Heart left ventricle (tissue), 16 donors: ENCODE results near the gene CXCL14. TPM values are rescaled to one million over a fixed set of nuclear protein-coding genes. Genes with fewer than 3 reads are reported as not detected.

Experiments used
- ATAC-seq, 4 donors: fragments of 200-7000 bp; cut with Tn5 transposase; one replicate each; pipeline ENCODE4 v1.9.1; 2020 to 2022; ENCODE audit warnings: moderate library complexity in 4 of 4, mild to moderate bottlenecking in 3 of 4, moderate number of reproducible peaks in 1 of 4
- DNase-seq, 5 donors: peaks; one replicate each; pipeline ENCODE4 v3.0.0-alpha.2; 2020
- H3K27ac ChIP-seq, 12 donors: fragments of 200-600 bp; sonication (generic) in 4 of 12; one replicate each; pipeline versions ENCODE4 v1.5.0 to v1.8.0; 2016 to 2022; ENCODE audit warnings: mild to moderate bottlenecking in 2 of 12
- H3K27me3 ChIP-seq, 9 donors: fragments of 200-600 bp; sonication (generic) in 2 of 9; one replicate each; pipeline versions ENCODE4 v1.5.1 to v1.8.0; 2016 to 2022; ENCODE audit warnings: mild to moderate bottlenecking in 3 of 9
- H3K36me3 ChIP-seq, 9 donors: fragments of 200-600 bp; sonication (generic) in 2 of 9; one replicate each; pipeline versions ENCODE4 v1.5.0 to v1.8.0; 2018 to 2022; ENCODE audit warnings: mild to moderate bottlenecking in 2 of 9
- H3K4me1 ChIP-seq, 12 donors: fragments of 200-600 bp; sonication (generic) in 4 of 12; one replicate each; pipeline versions ENCODE4 v1.5.0 to v1.8.0; 2016 to 2022; ENCODE audit warnings: mild to moderate bottlenecking in 3 of 12
- H3K4me3 ChIP-seq, 12 donors: fragments of 200-600 bp; sonication (generic) in 4 of 12; one replicate each; pipeline versions ENCODE4 v1.5.0 to v1.8.0; 2017 to 2022; ENCODE audit warnings: mild to moderate bottlenecking in 9 of 12, moderate library complexity in 4 of 12
- H3K9me3 ChIP-seq, 12 donors: fragments of 200-600 bp; sonication (generic) in 4 of 12; one replicate each; pipeline versions ENCODE4 v1.5.0 to v1.8.0; 2016 to 2022; ENCODE audit warnings: mild to moderate bottlenecking in 1 of 12
- POLR2A ChIP-seq, 2 donors: fragments of 450-650 bp; IDR thresholded peaks; one replicate each; pipeline ENCODE4 v1.6.1; 2017; ENCODE audit warnings: antibody characterized with exemption in 2 of 2, mild to moderate bottlenecking in 2 of 2, moderate library complexity in 2 of 2
- WGBS, 4 donors: extraction: QIAGEN DNeasy Blood & Tissue Kit in 2 of 4; methylation state at CpG; one replicate each; pipeline versions ENCODE4 v1.1.5 to v1.1.7; 2013 to 2018; 5-methylcytosine and 5-hydroxymethylcytosine counted together
- intact Hi-C, 10 donors: fragments of 100-400 bp; cut with DNase I; formaldehyde crosslinking; loops; one replicate each; pipeline versions ENCODE4 v1.11.1 to v1.14.2; 2022
- polyA plus RNA-seq, 2 donors: library from polyadenylated mRNA; stranded (reverse); fragments of 200-250 nt; gene quantifications; one replicate each; pipeline ENCODE4 v1.2.3, GENCODE V29; 2013
- total RNA-seq, 9 donors: library from RNA; depleted of rRNA in 2 of 9; stranded (reverse); fragments of >200 nt in 2 of 9; fragmentation: NEBNext Ultra II Directional in 3 of 9; extraction: Animal tissue kit (Norgen Biotek cat#: 25700) in 3 of 9; gene quantifications; one replicate each; pipeline versions ENCODE4 v1.1.0 to v1.2.4, GENCODE V29; 2016 to 2023
- TF ChIP-seq, protein P1 (sequence below), 12 donors: fragments of 200-600 bp; sonication (generic) in 4 of 12; IDR thresholded peaks; one replicate each; pipeline versions ENCODE4 v1.5.0 to v1.8.0; 2018 to 2022; ENCODE audit warnings: antibody characterized with exemption in 12 of 12, mild to moderate bottlenecking in 5 of 12
- donor health status: ischemic (EF 13 %, LVEDD 7.1; RV severe dilation, severe dysfunction).
- donor health status: healthy with polysubstance abuse.
- donor health status: DM: no; HTN: yes; CAD: no.
- donor health status: DM: no; HTN: no; CAD: no.
- donor health status: ischemic (EF 25% LVEDD 6.9; RV normal size, moderate dysfunction).
- donor health status: ischemic (EF 25% LVEDD 5.7; RV mildly dilated, moderate dysfunction).
- donor health status: healthy.
- donor health status: DM: yes; HTN: yes; CAD: no.
- donor health status: ischemic (EF 35%, LVEDD 5.7; RV mildly dilated, moderate dysfunction).
- donor health status: nonischemic (EF 11% LVEDD 7.7; RV severe dilation, severe dysfunction).
- donor health status: DM: yes; HTN: yes; CAD: no.
- donor health status: PGD.
- donor health status: ischemic (EF 29% LVEDD 5.4; RV normal size, mild dysfunction).
- donor health status: nonischemic (EF 23%, LVEDD 6.1; RV moderate dilation, normal function).

Gene CXCL14
- total and polyA plus RNA-seq, 11 donors: 0.22 to 31.8 (median 0.69) TPM

DNA sequence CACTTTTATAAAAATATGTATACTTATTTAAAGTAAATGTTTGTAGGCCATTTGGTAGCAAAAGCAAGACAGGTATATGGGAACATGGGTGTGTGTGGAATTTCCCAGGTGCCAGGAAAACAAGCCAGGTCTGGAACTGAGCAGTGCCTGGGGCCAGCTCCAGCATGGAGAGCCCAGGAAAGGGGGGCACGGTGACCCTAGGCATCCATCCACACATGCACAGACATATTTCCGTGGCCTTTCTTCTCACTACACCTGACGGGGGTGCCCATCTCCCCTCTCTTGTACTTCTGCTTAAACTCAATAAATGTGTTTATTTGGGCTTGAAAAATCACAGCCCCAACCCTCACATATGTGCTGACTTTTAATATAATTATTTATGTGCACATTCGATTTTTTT, 31.2 kb upstream of the CXCL14 start:
- intact Hi-C loops: no loop called here
- Histone ChIP-seq H3K4me3 (no peak overlapping the region), H3K4me1 (no peaks in the 10 kb centered on the region), H3K27ac (no peak overlapping the region), H3K9me3 (no peaks in the 10 kb centered on the region), H3K27me3 (peaks cover 0 to 13% (median 0%) of the 10 kb centered on the region in 9 donors), H3K36me3 (no peaks in the 10 kb centered on the region)
- no peak for TF ChIP-seq POLR2A (IDR thresholded peaks at IDR 0.05)
- TF ChIP-seq, protein P1, sequence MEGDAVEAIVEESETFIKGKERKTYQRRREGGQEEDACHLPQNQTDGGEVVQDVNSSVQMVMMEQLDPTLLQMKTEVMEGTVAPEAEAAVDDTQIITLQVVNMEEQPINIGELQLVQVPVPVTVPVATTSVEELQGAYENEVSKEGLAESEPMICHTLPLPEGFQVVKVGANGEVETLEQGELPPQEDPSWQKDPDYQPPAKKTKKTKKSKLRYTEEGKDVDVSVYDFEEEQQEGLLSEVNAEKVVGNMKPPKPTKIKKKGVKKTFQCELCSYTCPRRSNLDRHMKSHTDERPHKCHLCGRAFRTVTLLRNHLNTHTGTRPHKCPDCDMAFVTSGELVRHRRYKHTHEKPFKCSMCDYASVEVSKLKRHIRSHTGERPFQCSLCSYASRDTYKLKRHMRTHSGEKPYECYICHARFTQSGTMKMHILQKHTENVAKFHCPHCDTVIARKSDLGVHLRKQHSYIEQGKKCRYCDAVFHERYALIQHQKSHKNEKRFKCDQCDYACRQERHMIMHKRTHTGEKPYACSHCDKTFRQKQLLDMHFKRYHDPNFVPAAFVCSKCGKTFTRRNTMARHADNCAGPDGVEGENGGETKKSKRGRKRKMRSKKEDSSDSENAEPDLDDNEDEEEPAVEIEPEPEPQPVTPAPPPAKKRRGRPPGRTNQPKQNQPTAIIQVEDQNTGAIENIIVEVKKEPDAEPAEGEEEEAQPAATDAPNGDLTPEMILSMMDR (IDR thresholded peaks at IDR 0.05): no peak
- ATAC-seq: no peak
- DNase-seq: no peak
- 68 to 78% (median 72%) methylated on average over 4 of the region's 4 CpGs for WGBS, 4 donors

DNA sequence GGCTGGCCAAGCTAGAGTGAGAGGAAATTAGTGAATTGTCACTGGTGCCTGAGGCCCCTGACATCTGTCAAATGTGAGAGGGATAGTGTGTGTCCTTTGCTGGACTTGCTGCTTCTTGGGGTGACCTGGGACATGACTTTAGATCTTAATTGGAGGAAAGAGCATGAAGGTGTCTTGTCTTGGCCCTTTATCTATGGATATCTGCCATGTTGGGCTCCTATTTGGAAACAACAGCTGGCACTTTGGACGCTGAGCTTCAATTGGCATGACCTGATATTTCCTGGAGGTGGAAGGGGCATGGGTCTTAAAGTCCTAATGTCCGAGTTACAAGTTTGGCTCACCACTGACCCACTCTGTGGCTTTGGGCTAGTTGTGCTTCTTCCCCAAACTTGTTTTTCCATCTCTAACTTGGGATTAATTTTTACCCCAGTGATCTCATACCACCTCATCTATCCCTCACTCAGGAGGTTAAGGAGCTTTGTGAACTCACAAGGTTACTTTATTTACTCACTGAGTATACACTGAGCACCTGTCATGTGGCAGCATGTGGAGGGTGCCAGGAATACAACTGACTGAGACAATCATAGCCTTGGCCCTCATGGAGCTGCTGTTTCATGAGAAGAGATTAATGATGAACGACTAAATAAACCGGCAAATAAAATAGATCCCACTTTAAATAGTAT, 30.1 kb upstream of the CXCL14 start:
- no peak for DNase-seq
- Histone ChIP-seq H3K36me3 (no peaks in the 10 kb centered on the region), H3K27ac (no peak overlapping the region), H3K9me3 (no peaks in the 10 kb centered on the region), H3K4me3 (no peak overlapping the region), H3K27me3 (peaks cover 0 to 13% (median 0%) of the 10 kb centered on the region in 9 donors), H3K4me1 (no peaks in the 10 kb centered on the region)
- ATAC-seq: no peak
- 79 to 86% (median 80%) methylated on average over 4 of the region's 4 CpGs for WGBS, 4 donors
- intact Hi-C loops: no loop called here
- no peak for TF ChIP-seq POLR2A (IDR thresholded peaks at IDR 0.05)
- TF ChIP-seq, protein P1 (IDR thresholded peaks at IDR 0.05): no peak

DNA sequence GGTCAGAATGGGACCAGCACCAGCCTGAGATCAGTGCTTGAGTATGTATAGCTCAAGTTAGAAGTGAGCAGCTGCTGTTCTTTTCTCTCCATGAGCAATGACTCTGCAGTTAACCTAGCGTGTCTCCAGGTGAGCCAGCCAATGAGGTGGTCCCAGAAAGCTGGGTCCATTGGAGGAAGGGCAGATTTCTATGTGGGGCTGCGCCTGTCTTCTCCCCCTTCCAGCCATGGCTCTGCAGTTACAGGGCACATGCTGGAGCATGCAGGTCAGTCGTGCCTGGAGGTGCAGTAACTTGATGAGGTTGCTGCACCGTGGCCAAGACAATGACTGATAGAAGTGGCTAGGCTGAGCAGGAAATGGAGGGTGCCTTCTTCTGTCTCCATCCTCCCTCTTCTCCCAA, 29.6 kb upstream of the CXCL14 start:
- no peak overlapping the region for H3K27ac ChIP-seq
- 69 to 88% (median 76%) methylated on average over 4 of the region's 4 CpGs for WGBS, 4 donors
- no peak overlapping the region for H3K4me3 ChIP-seq
- TF ChIP-seq POLR2A (IDR thresholded peaks at IDR 0.05): no peak
- TF ChIP-seq, protein P1 (IDR thresholded peaks at IDR 0.05): no peak
- intact Hi-C loops: no loop called here
- ATAC-seq: no peak
- no peaks in the 10 kb centered on the region for H3K4me1 ChIP-seq
- H3K36me3 ChIP-seq: no peaks in the 10 kb centered on the region
- no peak for DNase-seq
- H3K27me3 ChIP-seq: peaks cover 0 to 13% (median 0%) of the 10 kb centered on the region in 9 donors
- no peaks in the 10 kb centered on the region for H3K9me3 ChIP-seq

DNA sequence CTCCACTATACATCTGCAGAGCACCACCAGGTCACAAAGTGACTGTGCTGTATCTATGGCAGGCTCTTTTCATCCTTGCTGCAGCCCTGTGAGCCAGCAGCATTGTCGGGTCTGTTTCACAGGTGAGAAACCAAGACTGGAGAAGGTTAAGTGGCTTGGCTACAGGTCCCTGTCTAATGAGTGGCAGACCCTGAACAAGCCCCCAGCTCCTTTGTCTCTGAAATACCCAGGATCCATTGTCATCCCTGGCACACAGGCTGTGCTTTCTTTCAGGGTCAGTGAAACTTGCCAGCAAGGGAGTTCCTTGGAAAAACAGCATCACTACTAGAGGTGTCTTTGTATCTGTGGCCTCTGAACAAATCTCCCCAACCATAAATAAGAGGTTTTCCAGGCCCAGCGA, 27.6 kb upstream of the CXCL14 start:
- DNase-seq (no peak), ATAC-seq (no peak)
- no peaks in the 10 kb centered on the region for H3K4me1 ChIP-seq
- intact Hi-C loops: no loop called here
- H3K9me3 ChIP-seq: no peaks in the 10 kb centered on the region
- H3K27me3 ChIP-seq: peaks cover 0 to 13% (median 0%) of the 10 kb centered on the region in 9 donors
- no peaks in the 10 kb centered on the region for H3K36me3 ChIP-seq
- no peak overlapping the region for H3K4me3 ChIP-seq
- WGBS, 4 donors: 81 to 89% (median 84%) methylated on average over 2 of the region's 2 CpGs
- TF ChIP-seq, protein P1 (IDR thresholded peaks at IDR 0.05): no peak
- no peak for TF ChIP-seq POLR2A (IDR thresholded peaks at IDR 0.05)
- no peak overlapping the region for H3K27ac ChIP-seq
